Thoracic aorta (tissue), 2 donors: Measurements from ENCODE around the gene PLXNA3. TPM values are rescaled to one million over a fixed set of nuclear protein-coding genes. Genes with fewer than 3 reads are reported as not detected.
A peak's percentile ranks its signal among the peaks of the same experiment; 100 is the strongest.

Source experiments
- ATAC-seq: fragments of 150-250 bp; one replicate; pipeline ENCODE4 v1.8.0; 2017; ENCODE audit warnings: low read depth; ENCODE audit not compliant: insufficient number of reproducible peaks, low FRiP score
- DNase-seq: peaks from one replicate; pipeline ENCODE4 v3.0.0-alpha.2; 2020; ENCODE audit warnings: low spot score
- H3K27ac ChIP-seq, 2 donors: fragments of 200-600 bp; sonication (generic); 1 replicate in 1 of 2; 2 replicates in 1 of 2; pipeline ENCODE4 v1.5.1; 2016; ENCODE audit warnings: mild to moderate bottlenecking in 2 of 2, moderate library complexity in 2 of 2
- H3K27me3 ChIP-seq: fragments of 200-600 bp; sonication (generic); replicated peaks from 2 replicates; pipeline ENCODE4 v1.6.0; 2016; ENCODE audit warnings: mild to moderate bottlenecking; ENCODE audit not compliant: insufficient read depth
- H3K36me3 ChIP-seq: fragments of 200-600 bp; sonication (generic); one replicate; pipeline ENCODE4 v1.5.1; 2016
- H3K4me1 ChIP-seq, 2 donors: fragments of 200-600 bp; sonication (generic); 1 replicate in 1 of 2; 2 replicates in 1 of 2; pipeline versions ENCODE4 v1.5.1 to v1.6.0; 2016; ENCODE audit warnings: low read depth in 2 of 2, mild to moderate bottlenecking in 1 of 2; ENCODE audit not compliant: control insufficient read depth in 1 of 2
- H3K4me3 ChIP-seq: fragments of 200-600 bp; sonication (generic); 2 replicates; pipeline ENCODE4 v1.5.1; 2016; ENCODE audit warnings: mild to moderate bottlenecking
- H3K9me3 ChIP-seq: fragments of 200-600 bp; sonication (generic); 2 replicates; pipeline ENCODE4 v1.5.1; 2016
- total RNA-seq, 2 donors: library from RNA; depleted of rRNA; stranded (reverse); fragments of >200 nt; gene quantifications; one replicate each; pipeline versions ENCODE4 v1.1.0 to v1.2.3, GENCODE V29; 2016
- TF ChIP-seq, protein P1 (sequence below): fragments of 200-600 bp; sonication (generic); IDR thresholded peaks from one replicate; pipeline ENCODE4 v1.5.1; 2019; ENCODE audit warnings: antibody characterized with exemption

PLXNA3 gene
- total RNA-seq, 2 donors from 2014 or later, result 39.3 to 40.9 TPM

DNA sequence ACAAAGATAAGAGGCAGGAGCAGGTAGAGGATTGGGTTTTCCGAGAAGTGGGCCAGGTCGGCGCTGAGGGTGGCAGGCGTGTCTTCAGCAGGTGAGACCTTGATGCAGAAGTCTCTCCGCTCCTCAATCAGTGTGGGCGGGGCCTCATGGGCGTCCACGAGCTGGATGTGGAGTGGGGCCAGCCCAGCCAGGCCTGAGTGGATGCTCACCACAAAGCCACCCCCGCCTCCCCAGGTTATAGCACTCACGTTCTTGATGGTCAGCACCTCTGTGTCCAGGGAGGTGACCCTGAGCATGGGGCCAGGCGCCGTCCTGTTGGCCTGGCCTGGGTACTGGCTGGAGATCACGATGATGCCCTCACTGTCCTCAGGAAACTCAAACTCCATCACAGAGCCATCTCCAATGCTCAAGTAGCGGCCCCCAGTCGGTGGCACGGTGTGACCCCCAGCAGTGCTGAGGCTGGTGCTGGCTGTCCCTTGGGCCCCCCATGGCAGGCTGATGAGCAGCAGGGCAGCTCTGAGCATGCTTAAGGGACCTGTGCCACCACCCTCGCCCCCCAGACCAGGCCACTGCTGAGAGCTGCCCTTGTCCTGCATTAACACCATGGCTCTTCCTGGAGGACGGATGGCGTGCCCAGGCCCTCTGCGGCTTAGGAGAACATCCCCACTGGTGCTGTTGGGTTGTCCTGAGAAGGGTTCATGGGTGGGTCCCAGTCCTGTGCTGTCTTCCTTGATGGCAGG is 30.4 kb downstream of the PLXNA3 start:
- H3K4me1 ChIP-seq, result peaks cover 3 to 41% of the 10 kb centered on the region in 2 donors
- H3K36me3 ChIP-seq, result peaks cover 5% of the 10 kb centered on the region
- no peak for ATAC-seq
- no peak overlapping the region for H3K27ac ChIP-seq
- H3K27me3 ChIP-seq, result no peaks in the 10 kb centered on the region
- no peak for DNase-seq
- TF ChIP-seq, protein P1, sequence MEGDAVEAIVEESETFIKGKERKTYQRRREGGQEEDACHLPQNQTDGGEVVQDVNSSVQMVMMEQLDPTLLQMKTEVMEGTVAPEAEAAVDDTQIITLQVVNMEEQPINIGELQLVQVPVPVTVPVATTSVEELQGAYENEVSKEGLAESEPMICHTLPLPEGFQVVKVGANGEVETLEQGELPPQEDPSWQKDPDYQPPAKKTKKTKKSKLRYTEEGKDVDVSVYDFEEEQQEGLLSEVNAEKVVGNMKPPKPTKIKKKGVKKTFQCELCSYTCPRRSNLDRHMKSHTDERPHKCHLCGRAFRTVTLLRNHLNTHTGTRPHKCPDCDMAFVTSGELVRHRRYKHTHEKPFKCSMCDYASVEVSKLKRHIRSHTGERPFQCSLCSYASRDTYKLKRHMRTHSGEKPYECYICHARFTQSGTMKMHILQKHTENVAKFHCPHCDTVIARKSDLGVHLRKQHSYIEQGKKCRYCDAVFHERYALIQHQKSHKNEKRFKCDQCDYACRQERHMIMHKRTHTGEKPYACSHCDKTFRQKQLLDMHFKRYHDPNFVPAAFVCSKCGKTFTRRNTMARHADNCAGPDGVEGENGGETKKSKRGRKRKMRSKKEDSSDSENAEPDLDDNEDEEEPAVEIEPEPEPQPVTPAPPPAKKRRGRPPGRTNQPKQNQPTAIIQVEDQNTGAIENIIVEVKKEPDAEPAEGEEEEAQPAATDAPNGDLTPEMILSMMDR, result no peak
- no peaks in the 10 kb centered on the region for H3K9me3 ChIP-seq
- H3K4me3 ChIP-seq, result no peak overlapping the region

DNA sequence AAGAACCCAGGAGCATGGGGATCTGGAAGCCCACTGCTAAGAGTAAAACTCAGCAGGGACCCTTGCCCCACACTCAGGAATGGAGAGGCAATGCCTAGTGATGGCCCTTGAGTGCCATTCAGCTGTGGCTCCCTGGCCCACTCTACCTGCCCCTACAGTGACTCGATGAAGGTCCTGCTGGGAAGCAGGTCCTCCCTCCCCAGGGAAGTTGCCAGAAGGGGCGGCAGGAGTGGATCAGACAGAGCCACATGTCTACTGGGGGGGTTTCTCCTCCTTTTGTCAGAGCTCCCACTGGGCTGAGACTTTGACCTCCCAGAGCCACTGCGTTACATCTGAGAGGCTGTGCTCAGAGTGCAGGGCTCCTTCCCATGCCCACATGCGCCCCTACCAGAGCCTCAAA is 31.1 kb downstream of the PLXNA3 start:
- Histone ChIP-seq H3K9me3 (no peaks in the 10 kb centered on the region), H3K4me3 (peak overlapping the region; percentile 81), H3K27me3 (no peaks in the 10 kb centered on the region), H3K4me1 (peaks cover 3 to 41% of the 10 kb centered on the region in 2 donors), H3K27ac (peak overlapping the region in 1 of 2 donors; percentile 96), H3K36me3 (peaks cover 5% of the 10 kb centered on the region)
- ATAC-seq, result no peak
- no peak for DNase-seq
- TF ChIP-seq, protein P1, result no peak

DNA sequence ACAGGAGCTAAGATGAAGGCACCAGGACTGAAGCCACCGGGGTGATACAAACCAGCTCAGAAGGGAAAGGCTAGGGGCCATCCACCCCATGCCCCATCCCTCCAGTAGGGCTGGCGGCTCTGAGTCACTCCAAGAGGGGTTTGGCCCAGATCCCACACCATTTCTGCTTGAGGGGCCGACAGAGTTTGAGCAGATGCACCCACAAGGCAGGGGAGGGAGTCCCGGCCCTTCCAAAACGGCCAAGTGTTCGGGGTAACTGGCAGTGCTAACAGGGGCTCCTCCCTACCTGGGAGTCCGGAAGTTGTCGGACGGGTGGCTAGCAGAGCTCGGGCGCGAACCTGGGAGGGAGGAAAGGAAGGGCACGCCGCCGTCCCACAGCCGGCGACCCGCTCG is 31.9 kb downstream of the PLXNA3 start:
- Histone ChIP-seq H3K4me3 (peak overlapping the region; percentile 81), H3K36me3 (no peaks in the 10 kb centered on the region), H3K4me1 (peaks cover 3 to 37% of the 10 kb centered on the region in 2 donors), H3K9me3 (no peaks in the 10 kb centered on the region), H3K27me3 (no peaks in the 10 kb centered on the region), H3K27ac (peak overlapping the region; percentile 86 to 96)
- no peak for ATAC-seq
- peak; percentile 15 for DNase-seq
- TF ChIP-seq, protein P1, result no peak

DNA sequence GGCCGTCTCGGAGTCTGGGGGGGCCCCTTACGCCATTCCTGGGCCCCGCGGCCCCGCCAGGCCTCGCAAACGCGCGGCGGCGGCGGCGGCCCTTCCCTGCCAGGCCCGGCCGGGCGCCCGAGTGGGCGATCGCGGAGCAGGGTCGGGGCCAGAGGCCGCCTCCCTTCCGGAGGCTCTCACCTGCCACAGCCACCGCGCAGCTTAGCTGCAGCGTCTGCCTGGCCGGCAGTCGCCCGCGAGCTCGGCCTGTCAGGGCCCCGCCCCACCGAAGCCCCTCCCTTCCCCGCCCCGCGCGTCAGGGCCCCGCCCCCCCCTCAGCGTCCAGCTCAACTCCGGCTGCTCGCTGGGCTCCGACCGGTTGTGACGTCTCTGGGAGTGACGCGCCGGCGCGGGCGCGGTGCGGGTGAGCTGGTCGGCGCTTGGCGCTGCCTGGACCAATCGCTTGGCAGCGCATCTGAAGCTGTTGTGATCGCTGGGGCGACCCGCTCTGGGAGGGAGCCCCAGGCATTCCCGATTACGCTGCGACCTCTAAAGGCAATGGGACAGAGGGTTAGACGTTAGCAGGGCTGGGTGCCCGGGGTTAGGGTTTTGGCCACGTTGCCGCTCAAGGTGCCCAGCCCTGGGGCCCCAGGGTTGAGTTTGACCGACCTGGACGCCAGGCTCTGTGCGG is 32.5 kb downstream of the PLXNA3 start, which contains the start of gene SLC10A3:
Gene SLC10A3 (minus strand): TSS at position 216 of the 670 bp plus-strand sequence. CDS start 1,689 bp downstream, outside the sequence.
- DNase-seq (peak; percentile 53), ATAC-seq (peak; percentile 84)
- Histone ChIP-seq H3K27ac (peak within 1 kb of the TSS; percentile 86 to 96), H3K27me3 (no peaks in the 10 kb centered on the region), H3K4me3 (peak within 1 kb of the TSS; percentile 81), H3K9me3 (no peaks in the 10 kb centered on the region), H3K36me3 (no peaks in the 10 kb centered on the region), H3K4me1 (peaks cover 0 to 31% of the 10 kb centered on the region in 2 donors)
- TF ChIP-seq, protein P1, result no peak

DNA sequence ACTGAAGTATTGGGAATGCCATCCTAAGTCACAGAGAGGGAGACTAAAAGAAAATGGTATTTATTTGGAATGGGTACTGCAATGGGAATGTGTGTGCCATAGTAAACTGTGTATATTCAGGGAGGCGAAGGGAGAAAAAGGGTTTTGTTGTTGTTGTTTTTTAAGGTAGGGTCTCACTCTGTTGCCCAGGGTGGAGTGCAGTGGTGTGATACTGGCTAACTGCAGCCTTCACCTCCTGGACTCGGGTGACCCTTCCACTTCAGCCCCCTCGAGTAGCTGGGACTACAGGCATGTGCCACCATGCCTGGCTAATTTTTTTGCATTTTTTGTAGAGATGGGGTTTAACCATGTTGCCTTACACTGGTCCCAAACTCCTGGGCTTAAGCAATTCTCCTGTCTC is 36.6 kb downstream of the PLXNA3 start:
- Histone ChIP-seq H3K27ac (no peak overlapping the region), H3K27me3 (no peaks in the 10 kb centered on the region), H3K4me3 (no peak overlapping the region), H3K9me3 (no peaks in the 10 kb centered on the region), H3K4me1 (peaks cover 0 to 4% of the 10 kb centered on the region in 2 donors), H3K36me3 (no peaks in the 10 kb centered on the region)
- TF ChIP-seq, protein P1, result no peak
- ATAC-seq (no peak), DNase-seq (no peak)
